ENCODE data around the gene C19orf33. TPM values are rescaled to one million over a fixed set of nuclear protein-coding genes. Genes with fewer than 3 reads are reported as not detected.

The C19orf33 gene
- total RNA-seq, 4 donors from 2014 or later: 354 to 843 (median 469) TPM

DNA sequence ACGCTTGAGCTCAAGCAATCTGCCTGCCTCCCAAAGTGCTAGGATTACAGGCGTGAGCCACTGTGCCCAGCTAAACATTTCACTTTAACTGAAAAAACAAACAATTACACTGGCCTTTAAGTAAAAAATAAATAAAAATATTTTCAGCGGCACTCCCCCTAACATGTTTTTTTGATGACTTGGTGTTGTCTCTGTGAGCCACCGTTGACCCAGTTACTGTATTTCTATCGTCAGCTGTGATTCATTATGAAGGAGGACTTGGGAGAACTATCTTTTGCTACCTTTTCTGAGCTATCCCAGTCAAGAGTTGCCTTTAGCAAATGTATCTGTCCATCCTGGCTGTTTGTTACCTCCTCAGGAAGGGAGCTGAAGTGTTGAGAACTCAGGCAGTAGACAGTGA, 18.5 kb upstream of the C19orf33 start:
- Histone ChIP-seq H3K4me1 (peaks cover 6 to 82% (median 10%) of the 10 kb centered on the region in 3 donors), H3K27me3 (no peaks in the 10 kb centered on the region), H3K36me3 (peaks cover 0 to 67% (median 20%) of the 10 kb centered on the region in 3 donors), H3K4me3 (no peak overlapping the region), H3K9me3 (no peaks in the 10 kb centered on the region), H3K27ac (no peak overlapping the region)
- intact Hi-C loops (cut with DNase I): no loop called here
- WGBS, 2 donors: 81 to 88% methylated on average over 5 of the region's 5 CpGs
- TF ChIP-seq, protein P1, sequence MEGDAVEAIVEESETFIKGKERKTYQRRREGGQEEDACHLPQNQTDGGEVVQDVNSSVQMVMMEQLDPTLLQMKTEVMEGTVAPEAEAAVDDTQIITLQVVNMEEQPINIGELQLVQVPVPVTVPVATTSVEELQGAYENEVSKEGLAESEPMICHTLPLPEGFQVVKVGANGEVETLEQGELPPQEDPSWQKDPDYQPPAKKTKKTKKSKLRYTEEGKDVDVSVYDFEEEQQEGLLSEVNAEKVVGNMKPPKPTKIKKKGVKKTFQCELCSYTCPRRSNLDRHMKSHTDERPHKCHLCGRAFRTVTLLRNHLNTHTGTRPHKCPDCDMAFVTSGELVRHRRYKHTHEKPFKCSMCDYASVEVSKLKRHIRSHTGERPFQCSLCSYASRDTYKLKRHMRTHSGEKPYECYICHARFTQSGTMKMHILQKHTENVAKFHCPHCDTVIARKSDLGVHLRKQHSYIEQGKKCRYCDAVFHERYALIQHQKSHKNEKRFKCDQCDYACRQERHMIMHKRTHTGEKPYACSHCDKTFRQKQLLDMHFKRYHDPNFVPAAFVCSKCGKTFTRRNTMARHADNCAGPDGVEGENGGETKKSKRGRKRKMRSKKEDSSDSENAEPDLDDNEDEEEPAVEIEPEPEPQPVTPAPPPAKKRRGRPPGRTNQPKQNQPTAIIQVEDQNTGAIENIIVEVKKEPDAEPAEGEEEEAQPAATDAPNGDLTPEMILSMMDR (IDR thresholded peaks at IDR 0.05): no peak
- TF ChIP-seq POLR2A (IDR thresholded peaks at IDR 0.05): no peak
- DNase-seq: no peak

DNA sequence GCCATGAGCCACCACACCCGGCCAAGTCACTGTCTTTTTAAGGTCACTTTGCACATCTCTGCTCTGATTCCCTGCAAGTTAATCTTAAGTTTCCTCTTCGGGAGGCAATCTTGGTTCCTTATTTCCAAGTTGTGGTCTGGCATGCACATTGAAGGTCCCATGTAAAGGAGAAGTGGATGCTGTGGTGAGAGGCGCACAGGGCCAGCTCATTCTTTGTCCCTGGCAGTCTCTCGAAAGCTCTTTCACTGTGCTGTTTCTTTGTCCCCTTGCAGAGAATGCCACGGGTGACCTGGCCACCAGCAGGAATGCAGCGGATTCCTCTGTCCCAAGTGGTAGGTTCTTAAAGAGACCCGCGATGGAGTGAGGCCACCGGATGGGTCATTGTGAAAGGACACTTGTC, 16.4 kb upstream of the C19orf33 start:
- Histone ChIP-seq H3K27ac (no peak overlapping the region), H3K4me1 (peaks cover 16 to 82% (median 18%) of the 10 kb centered on the region in 3 donors), H3K36me3 (peaks cover 4 to 82% (median 20%) of the 10 kb centered on the region in 3 donors), H3K27me3 (no peaks in the 10 kb centered on the region), H3K4me3 (no peak overlapping the region), H3K9me3 (no peaks in the 10 kb centered on the region)
- WGBS, 2 donors: 69 to 84% methylated on average over 5 to 7 of the region's 9 CpGs
- DNase-seq: no peak
- TF ChIP-seq, protein P1 (IDR thresholded peaks at IDR 0.05): no peak
- TF ChIP-seq POLR2A (IDR thresholded peaks at IDR 0.05): no peak
- intact Hi-C loops (cut with DNase I): no loop called here

DNA sequence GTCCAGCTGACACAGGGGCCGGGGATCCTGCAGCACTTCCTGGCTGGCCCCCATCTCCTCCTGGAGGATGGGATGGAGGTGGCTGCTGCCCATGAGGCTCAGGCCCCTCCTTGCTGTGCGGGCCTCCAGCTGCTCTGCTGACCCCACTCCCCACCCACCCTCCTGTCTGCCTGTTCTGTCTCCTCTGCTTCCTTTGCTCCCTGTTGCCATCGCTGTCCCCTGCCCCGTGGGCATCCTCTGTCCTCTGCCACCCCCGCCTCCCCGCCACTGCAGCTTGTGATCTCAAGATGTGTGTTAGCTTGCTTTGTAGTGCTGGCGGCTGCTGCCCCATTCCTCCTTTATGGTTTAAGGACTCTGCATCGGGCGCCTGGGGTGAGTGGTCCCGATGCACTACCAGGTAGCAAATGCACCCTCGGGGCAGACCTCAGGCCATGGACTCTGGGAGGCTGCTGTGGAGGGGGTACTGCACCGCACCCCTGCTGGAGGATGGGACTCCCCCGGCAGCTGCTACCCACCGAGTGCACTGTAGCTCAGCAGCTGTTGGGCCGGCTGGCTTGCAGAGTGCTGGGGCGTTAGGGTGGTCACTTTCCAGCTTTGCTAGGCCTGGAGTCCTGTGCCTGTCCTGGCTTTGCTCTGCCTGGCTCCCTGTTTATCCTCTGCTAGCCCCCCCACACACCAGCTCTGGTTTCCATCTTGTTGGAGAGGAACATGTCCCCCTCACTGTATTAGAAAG, 15.8 kb upstream of the C19orf33 start:
- H3K9me3 ChIP-seq: no peaks in the 10 kb centered on the region
- H3K4me1 ChIP-seq: peaks cover 12 to 82% (median 18%) of the 10 kb centered on the region in 3 donors
- WGBS, 2 donors: 80 to 93% methylated on average over 2 to 3 of the region's 16 CpGs
- H3K27ac ChIP-seq: no peak overlapping the region
- intact Hi-C loops (cut with DNase I): no loop called here
- H3K27me3 ChIP-seq: no peaks in the 10 kb centered on the region
- TF ChIP-seq, protein P1 (IDR thresholded peaks at IDR 0.05): no peak
- TF ChIP-seq POLR2A (IDR thresholded peaks at IDR 0.05): no peak
- no peak for DNase-seq
- peaks cover 4 to 89% (median 20%) of the 10 kb centered on the region in 3 donors for H3K36me3 ChIP-seq
- H3K4me3 ChIP-seq: no peak overlapping the region

DNA sequence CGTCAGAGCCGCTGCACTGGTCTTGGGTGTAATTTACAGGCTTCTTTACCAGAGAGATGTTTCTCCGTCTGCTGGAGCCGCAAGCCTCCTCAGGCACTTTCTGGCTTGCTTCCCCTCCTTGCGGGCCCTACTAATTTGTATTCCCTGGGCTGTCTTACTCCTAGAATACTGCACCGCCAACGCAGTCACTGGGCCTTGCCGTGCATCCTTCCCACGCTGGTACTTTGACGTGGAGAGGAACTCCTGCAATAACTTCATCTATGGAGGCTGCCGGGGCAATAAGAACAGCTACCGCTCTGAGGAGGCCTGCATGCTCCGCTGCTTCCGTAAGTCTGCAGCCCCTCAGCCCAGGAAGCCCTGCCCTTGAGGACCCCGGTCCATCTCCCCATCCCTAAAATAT, 14.1 kb upstream of the C19orf33 start:
- TF ChIP-seq, protein P1 (IDR thresholded peaks at IDR 0.05): no peak
- no peak for TF ChIP-seq POLR2A (IDR thresholded peaks at IDR 0.05)
- peak overlapping the region; percentile 67 to 89 (median 82) for H3K27ac ChIP-seq
- H3K4me1 ChIP-seq: peaks cover 12 to 79% (median 18%) of the 10 kb centered on the region in 3 donors
- DNase-seq: no peak
- peaks cover 4 to 86% (median 20%) of the 10 kb centered on the region in 3 donors for H3K36me3 ChIP-seq
- H3K4me3 ChIP-seq: no peak overlapping the region
- no peaks in the 10 kb centered on the region for H3K27me3 ChIP-seq
- H3K9me3 ChIP-seq: no peaks in the 10 kb centered on the region
- intact Hi-C loops (cut with DNase I): no loop called here
- WGBS, 2 donors: 94 to 95% methylated on average over 8 to 12 of the region's 15 CpGs

DNA sequence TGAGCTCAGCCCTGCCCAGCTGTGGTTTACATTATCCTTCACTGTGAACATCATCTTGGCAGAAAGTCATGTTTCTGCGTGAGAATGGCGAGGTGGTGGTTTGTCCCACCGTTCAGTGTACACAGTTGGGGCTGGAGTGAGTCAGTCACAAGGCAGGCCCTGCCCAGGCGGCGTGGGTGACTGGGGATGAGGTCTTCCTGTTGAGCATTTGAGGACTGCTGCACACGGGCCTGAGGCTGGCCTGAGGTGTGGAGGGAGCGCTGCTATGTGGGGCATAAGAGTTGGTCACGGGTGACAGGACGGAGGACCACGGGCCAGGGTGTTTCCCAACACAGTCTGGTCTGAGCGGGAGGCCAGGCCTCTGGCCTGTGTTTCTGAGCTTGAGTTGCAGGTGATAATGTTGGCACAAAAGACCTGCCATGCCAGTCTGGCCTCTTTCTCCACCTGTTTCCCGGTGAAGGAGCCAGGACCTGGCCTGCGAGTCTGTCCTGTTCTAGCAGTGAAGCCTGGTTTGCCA, 13.4 kb upstream of the C19orf33 start:
- TF ChIP-seq, protein P1 (IDR thresholded peaks at IDR 0.05): no peak
- no peak for TF ChIP-seq POLR2A (IDR thresholded peaks at IDR 0.05)
- no peaks in the 10 kb centered on the region for H3K27me3 ChIP-seq
- H3K9me3 ChIP-seq: no peaks in the 10 kb centered on the region
- DNase-seq: no peak
- H3K36me3 ChIP-seq: peaks cover 4 to 78% (median 20%) of the 10 kb centered on the region in 3 donors
- intact Hi-C loops (cut with DNase I): no loop called here
- peak overlapping the region; percentile 67 to 89 (median 82) for H3K27ac ChIP-seq
- H3K4me1 ChIP-seq: peaks cover 18 to 82% (median 19%) of the 10 kb centered on the region in 3 donors
- 51 to 53% methylated on average over 6 to 11 of the region's 13 CpGs for WGBS, 2 donors
- H3K4me3 ChIP-seq: no peak overlapping the region

All from esophagus squamous epithelium (tissue), 5 donors.